ENCODE measurements around the gene THAP11. TPM values are rescaled to one million over a fixed set of nuclear protein-coding genes. Genes with fewer than 3 reads are reported as not detected.
A peak's percentile ranks its signal among the peaks of the same experiment; 100 is the strongest.

THAP11 gene
- total and polyA plus RNA-seq, 2 of the 13 experiments (the other 11 are each of a cell fraction or from before 2014, with no cell fraction given) = 44.2 to 53.4 TPM

- TF ChIP-seq ZNF570 (CRISPR knock-in tag; IDR thresholded peaks at IDR 0.05; ENCODE audit: borderline replicate concordance) (no peak), MED8 (CRISPR knock-in tag; IDR thresholded peaks at IDR 0.05; ENCODE audit: insufficient replicate concordance) (no peak), TARDBP (CRISPR knock-in tag; IDR thresholded peaks at IDR 0.05) (0 out of 2 replicates have a peak, but pooled peaks have one; percentile 36), KAT8 (CRISPR knock-in tag; IDR thresholded peaks at IDR 0.05) (peak; percentile 59), SNAPC5 (CRISPR knock-in tag; IDR thresholded peaks at IDR 0.05; ENCODE audit: borderline replicate concordance) (no peak), BCL6 (CRISPR knock-in tag; IDR thresholded peaks at IDR 0.05) (peak; percentile 55; the same call in 1 of the 2 replicates), ZNF792 (CRISPR knock-in tag; IDR thresholded peaks at IDR 0.05) (no peak), ATM (IDR thresholded peaks at IDR 0.05; ENCODE audit: borderline replicate concordance) (no peak), TRAFD1 (CRISPR knock-in tag; IDR thresholded peaks at IDR 0.05; ENCODE audit: borderline replicate concordance) (no peak), ZNF326 (CRISPR knock-in tag; IDR thresholded peaks at IDR 0.05; ENCODE audit: borderline replicate concordance) (no peak), ZNF205 (CRISPR knock-in tag; IDR thresholded peaks at IDR 0.05) (no peak), MBNL3 (CRISPR knock-in tag; conservative IDR thresholded peaks at IDR 0.05) (no peak), CHD2 (IDR thresholded peaks at IDR 0.05; ENCODE audit: low read depth, low read length) (no peak), IKZF4 (CRISPR knock-in tag; IDR thresholded peaks at IDR 0.05; ENCODE audit: borderline replicate concordance, low read depth, not compliant biosample characterization) (no peak), HDAC6 (IDR thresholded peaks at IDR 0.05; ENCODE audit: low read depth, low read length) (no peak), FOSL2 (CRISPR knock-in tag; IDR thresholded peaks at IDR 0.05) (peak; percentile 36; the same call in 1 of the 2 replicates), NONO (IDR thresholded peaks at IDR 0.05) (no peak), NONO (CRISPR knock-in tag; conservative IDR thresholded peaks at IDR 0.05) (no peak), ZNF256 (CRISPR knock-in tag; conservative IDR thresholded peaks at IDR 0.05) (no peak), ZNF766 (CRISPR knock-in tag; IDR thresholded peaks at IDR 0.05; ENCODE audit: borderline replicate concordance) (no peak), ZNF232 (CRISPR knock-in tag; IDR thresholded peaks at IDR 0.05; ENCODE audit: borderline replicate concordance) (no peak), ZUFSP (CRISPR knock-in tag; IDR thresholded peaks at IDR 0.05; ENCODE audit: borderline replicate concordance) (no peak), ZNF281 (CRISPR knock-in tag; IDR thresholded peaks at IDR 0.05; ENCODE audit: borderline replicate concordance) (no peak), SKI (IDR thresholded peaks at IDR 0.05; ENCODE audit: partially characterized antibody) (no peak), ZNF367 (CRISPR knock-in tag; IDR thresholded peaks at IDR 0.05; ENCODE audit: borderline replicate concordance) (no peak), ZBTB21 (CRISPR knock-in tag; IDR thresholded peaks at IDR 0.05) (0 out of 2 replicates have a peak, but pooled peaks have one; percentile 19)
Measured at GRCh38 chr16:67804853-67805542, 37.1 kb upstream of the THAP11 start (continued).

All from HepG2 (cell line).